ENCODE measurements around the gene C5orf15.

- TF ChIP-seq CTCF (IDR thresholded peaks at IDR 0.05) (no peak), ZFX (IDR thresholded peaks at IDR 0.05; ENCODE audit: borderline replicate concordance) (no peak)
Measured at GRCh38 chr5:133963493-133964128, 4.8 kb downstream of the C5orf15 start.

Measured in 22Rv1 (cell line).